Smooth muscle cell (in vitro differentiated cells): ENCODE data around the gene ZNF425. TPM values are rescaled to one million over a fixed set of nuclear protein-coding genes. Genes with fewer than 3 reads are reported as not detected.
"Not testable (repeated sequence)": the region's sequence is repeated elsewhere in the genome, so short reads cannot be mapped to it uniquely, and the experiment has no call there.

Experiments
- DNase-seq: peaks from one replicate; lab custom pipeline; 2025; ENCODE audit not compliant: unreplicated experiment; lab: John Stamatoyannopoulos, UW
- H2AFZ ChIP-seq: fragments of 200-600 bp; sonication (generic); 2 replicates; pipeline ENCODE4 v1.6.0; 2016; ENCODE audit warnings: antibody characterized with exemption, low read depth, mild to moderate bottlenecking
- H3F3A ChIP-seq: fragments of 200-600 bp; sonication (generic); 2 replicates; pipeline ENCODE4 v1.6.0; 2017; ENCODE audit warnings: antibody characterized with exemption, low read depth
- H3K27ac ChIP-seq: fragments of 200-600 bp; sonication (generic); 2 replicates; pipeline ENCODE4 v1.5.1; 2016; ENCODE audit warnings: low read depth, mild to moderate bottlenecking
- H3K27me3 ChIP-seq: fragments of 200-600 bp; sonication (generic); 2 replicates; pipeline ENCODE4 v1.6.1; 2016; ENCODE audit warnings: low read depth, mild to moderate bottlenecking
- H3K36me3 ChIP-seq: fragments of 200-600 bp; sonication (generic); 2 replicates; pipeline ENCODE4 v1.5.1; 2016; ENCODE audit warnings: low read depth
- H3K4me1 ChIP-seq: fragments of 200-600 bp; sonication (generic); 2 replicates; pipeline ENCODE4 v1.5.1; 2016; ENCODE audit warnings: low read depth
- H3K4me2 ChIP-seq: fragments of 200-600 bp; sonication (generic); 2 replicates; pipeline ENCODE4 v1.6.0; 2016; ENCODE audit warnings: mild to moderate bottlenecking
- H3K4me3 ChIP-seq: fragments of 200-600 bp; sonication (generic); 2 replicates; pipeline ENCODE4 v1.5.1; 2016; ENCODE audit warnings: mild to moderate bottlenecking
- H3K79me2 ChIP-seq: fragments of 200-600 bp; sonication (generic); 2 replicates; pipeline ENCODE4 v1.6.0; 2016; ENCODE audit warnings: low read depth, mild to moderate bottlenecking
- H3K9ac ChIP-seq: fragments of 200-600 bp; sonication (generic); 2 replicates; pipeline ENCODE4 v1.6.0; 2016; ENCODE audit warnings: low read depth
- H3K9me3 ChIP-seq: fragments of 200-600 bp; sonication (generic); replicated peaks from 2 replicates; pipeline ENCODE4 v1.5.1; 2016; ENCODE audit warnings: low read depth
- H4K20me1 ChIP-seq: fragments of 200-600 bp; sonication (generic); 2 replicates; pipeline ENCODE4 v1.6.0; 2016; ENCODE audit warnings: low read depth
- WGBS: methylation state at CpG from one replicate; pipeline ENCODE4 v1.1.7; 2016; ENCODE audit warnings: low lambda C conversion rate; 5-methylcytosine and 5-hydroxymethylcytosine counted together
- polyA plus RNA-seq: library from polyadenylated mRNA; unstranded; fragments of >200 nt; fragmentation: Nextera tagmentation; extraction: Ambion mirVana; gene quantifications from 2 replicates; pipeline ENCODE4 v1.2.1, GENCODE V29; 2016
- total RNA-seq: library from RNA; depleted of rRNA; stranded (reverse); fragments of >200 nt; gene quantifications from 2 replicates; pipeline ENCODE4 v1.2.3, GENCODE V29; 2014
- TF ChIP-seq, protein P1 (sequence below): fragments of 200-600 bp; sonication (generic); IDR thresholded peaks from 2 replicates; pipeline ENCODE4 v1.5.1; 2017; ENCODE audit warnings: borderline replicate concordance, mild to moderate bottlenecking, antibody characterized with exemption; ENCODE audit not compliant: insufficient read depth, poor library complexity, severe bottlenecking

Gene ZNF425
- total and polyA plus RNA-seq, 2 experiments from 2014 or later: 4.3 to 4.5 TPM

- TF ChIP-seq, protein P1, sequence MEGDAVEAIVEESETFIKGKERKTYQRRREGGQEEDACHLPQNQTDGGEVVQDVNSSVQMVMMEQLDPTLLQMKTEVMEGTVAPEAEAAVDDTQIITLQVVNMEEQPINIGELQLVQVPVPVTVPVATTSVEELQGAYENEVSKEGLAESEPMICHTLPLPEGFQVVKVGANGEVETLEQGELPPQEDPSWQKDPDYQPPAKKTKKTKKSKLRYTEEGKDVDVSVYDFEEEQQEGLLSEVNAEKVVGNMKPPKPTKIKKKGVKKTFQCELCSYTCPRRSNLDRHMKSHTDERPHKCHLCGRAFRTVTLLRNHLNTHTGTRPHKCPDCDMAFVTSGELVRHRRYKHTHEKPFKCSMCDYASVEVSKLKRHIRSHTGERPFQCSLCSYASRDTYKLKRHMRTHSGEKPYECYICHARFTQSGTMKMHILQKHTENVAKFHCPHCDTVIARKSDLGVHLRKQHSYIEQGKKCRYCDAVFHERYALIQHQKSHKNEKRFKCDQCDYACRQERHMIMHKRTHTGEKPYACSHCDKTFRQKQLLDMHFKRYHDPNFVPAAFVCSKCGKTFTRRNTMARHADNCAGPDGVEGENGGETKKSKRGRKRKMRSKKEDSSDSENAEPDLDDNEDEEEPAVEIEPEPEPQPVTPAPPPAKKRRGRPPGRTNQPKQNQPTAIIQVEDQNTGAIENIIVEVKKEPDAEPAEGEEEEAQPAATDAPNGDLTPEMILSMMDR: no peak
- WGBS: 69% methylated on average over 2 of the region's 2 CpGs
- H3K4me1 ChIP-seq: no peaks in the 10 kb centered on the region
Observed at GRCh38 chr7:149100821-149101220, 25.3 kb downstream of the ZNF425 start.

GRCh38 chr7:149099058-149099457, 27.1 kb downstream of the ZNF425 start:
- H3K9me3 ChIP-seq: no peaks in the 10 kb centered on the region

More at GRCh38 chr7:149100821-149101220, 25.3 kb downstream of the ZNF425 start:
- H3K27ac ChIP-seq: no peak overlapping the region
- no peaks in the 10 kb centered on the region for H3F3A ChIP-seq
- no peaks in the 10 kb centered on the region for H3K79me2 ChIP-seq
- no peaks in the 10 kb centered on the region for H3K9me3 ChIP-seq
- H4K20me1 ChIP-seq: no peaks in the 10 kb centered on the region
- no peak for DNase-seq
- H3K4me3 ChIP-seq: no peak overlapping the region
- H3K27me3 ChIP-seq: no peaks in the 10 kb centered on the region
- no peaks in the 10 kb centered on the region for H3K36me3 ChIP-seq
- H2AFZ ChIP-seq: no peak overlapping the region
- H3K4me2 ChIP-seq: no peak overlapping the region
- H3K9ac ChIP-seq: no peak overlapping the region

GRCh38 chr7:149097088-149097487, 29.0 kb downstream of the ZNF425 start:
- no peaks in the 10 kb centered on the region for H3K36me3 ChIP-seq
- no peak for DNase-seq
- no peaks in the 10 kb centered on the region for H3K9me3 ChIP-seq
- TF ChIP-seq, protein P1: no peak
- no peaks in the 10 kb centered on the region for H3K79me2 ChIP-seq
- H3K4me2 ChIP-seq: no peak overlapping the region
- H3K9ac ChIP-seq: no peak overlapping the region
- no peak overlapping the region for H3K27ac ChIP-seq
- no peaks in the 10 kb centered on the region for H3K4me1 ChIP-seq
- WGBS: 63% methylated on average over 4 of the region's 4 CpGs
- H4K20me1 ChIP-seq: no peaks in the 10 kb centered on the region
- H3F3A ChIP-seq: no peaks in the 10 kb centered on the region
- H3K4me3 ChIP-seq: no peak overlapping the region
- H2AFZ ChIP-seq: no peak overlapping the region
- no peaks in the 10 kb centered on the region for H3K27me3 ChIP-seq

More at GRCh38 chr7:149099058-149099457, 27.1 kb downstream of the ZNF425 start:
- Histone ChIP-seq H3K36me3 (no peaks in the 10 kb centered on the region), H3K27me3 (no peaks in the 10 kb centered on the region), H3K4me2 (no peak overlapping the region), H2AFZ (no peak overlapping the region), H3K4me3 (no peak overlapping the region), H3K79me2 (no peaks in the 10 kb centered on the region), H3K9ac (no peak overlapping the region), H3K4me1 (no peaks in the 10 kb centered on the region), H4K20me1 (no peaks in the 10 kb centered on the region), H3F3A (no peaks in the 10 kb centered on the region), H3K27ac (no peak overlapping the region)
- WGBS: 96% methylated on average over 6 of the region's 6 CpGs
- TF ChIP-seq, protein P1: no peak
- no peak for DNase-seq

DNA sequence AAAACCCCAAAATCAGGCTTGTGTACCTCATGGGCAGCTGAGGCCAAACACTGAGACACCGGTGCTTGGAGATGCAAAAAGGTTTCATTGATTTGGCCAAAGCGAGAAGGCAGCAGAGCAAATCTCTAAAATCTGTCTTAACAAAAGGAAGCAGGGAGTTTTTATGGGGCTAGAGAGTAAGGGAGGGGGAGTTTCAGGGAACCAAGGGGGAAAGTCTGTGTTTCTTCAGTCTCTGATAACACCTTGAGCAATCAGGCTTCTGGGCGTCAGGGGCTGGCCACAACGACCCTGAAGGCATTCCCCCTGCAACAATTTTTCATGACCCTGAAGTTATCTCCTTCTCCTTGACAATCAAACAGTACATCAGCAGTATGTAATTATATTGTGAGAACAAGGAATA, 32.9 kb downstream of the ZNF425 start:
- no peak overlapping the region for H3K27ac ChIP-seq
- H3K27me3 ChIP-seq: no peaks in the 10 kb centered on the region
- H3K9ac ChIP-seq: no peak overlapping the region
- no peaks in the 10 kb centered on the region for H3K9me3 ChIP-seq
- 35% methylated on average over 4 of the region's 4 CpGs for WGBS
- TF ChIP-seq, protein P1: no peak
- H3K4me2 ChIP-seq: no peak overlapping the region
- peaks cover 18% of the 10 kb centered on the region for H3K79me2 ChIP-seq
- H4K20me1 ChIP-seq: no peaks in the 10 kb centered on the region
- DNase-seq: no peak
- no peak overlapping the region for H2AFZ ChIP-seq
- H3K4me1 ChIP-seq: peaks cover 5% of the 10 kb centered on the region
- H3K36me3 ChIP-seq: no peaks in the 10 kb centered on the region
- peaks cover 8% of the 10 kb centered on the region for H3F3A ChIP-seq
- no peak overlapping the region for H3K4me3 ChIP-seq

DNA sequence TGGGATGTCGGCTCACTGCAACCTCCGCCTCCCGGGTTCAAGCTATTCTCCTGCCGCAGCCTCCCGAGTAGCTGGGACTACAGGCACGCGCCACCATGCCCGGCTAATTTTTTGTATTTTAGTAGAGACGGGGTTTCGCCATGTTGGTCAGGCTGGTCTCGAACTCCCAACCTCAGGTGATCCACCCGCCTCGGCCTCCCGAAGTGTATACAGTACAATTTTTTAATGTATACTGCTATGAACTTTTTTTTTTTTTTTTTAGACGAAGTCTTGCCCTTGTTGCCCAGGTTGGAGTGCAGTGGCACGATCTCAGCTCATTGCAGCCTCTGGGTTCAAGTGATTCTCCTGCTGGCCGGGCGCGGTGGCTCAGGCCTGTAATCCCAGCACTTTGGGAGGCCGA, 33.9 kb downstream of the ZNF425 start:
- not testable (repeated sequence) for H4K20me1 ChIP-seq, H3K4me1 ChIP-seq, DNase-seq, H3K9ac ChIP-seq, H3K9me3 ChIP-seq, H3K36me3 ChIP-seq, H2AFZ ChIP-seq, H3K27ac ChIP-seq, H3K4me3 ChIP-seq, H3K4me2 ChIP-seq, H3K27me3 ChIP-seq, H3F3A ChIP-seq
- H3K79me2 ChIP-seq: peaks cover 25% of the 10 kb centered on the region
- WGBS: 97% methylated on average over 20 of the region's 20 CpGs
